ENCODE data around the gene ZBTB11. TPM values are rescaled to one million over a fixed set of nuclear protein-coding genes. Genes with fewer than 3 reads are reported as not detected.
A peak's percentile ranks its signal among the peaks of the same experiment; 100 is the strongest.
"Not testable (repeated sequence)": the region's sequence is repeated elsewhere in the genome, so short reads cannot be mapped to it uniquely, and the experiment has no call there.

The ZBTB11 gene
- total RNA-seq, 2 donors from 2014 or later = 12.2 to 15.5 TPM

DNA sequence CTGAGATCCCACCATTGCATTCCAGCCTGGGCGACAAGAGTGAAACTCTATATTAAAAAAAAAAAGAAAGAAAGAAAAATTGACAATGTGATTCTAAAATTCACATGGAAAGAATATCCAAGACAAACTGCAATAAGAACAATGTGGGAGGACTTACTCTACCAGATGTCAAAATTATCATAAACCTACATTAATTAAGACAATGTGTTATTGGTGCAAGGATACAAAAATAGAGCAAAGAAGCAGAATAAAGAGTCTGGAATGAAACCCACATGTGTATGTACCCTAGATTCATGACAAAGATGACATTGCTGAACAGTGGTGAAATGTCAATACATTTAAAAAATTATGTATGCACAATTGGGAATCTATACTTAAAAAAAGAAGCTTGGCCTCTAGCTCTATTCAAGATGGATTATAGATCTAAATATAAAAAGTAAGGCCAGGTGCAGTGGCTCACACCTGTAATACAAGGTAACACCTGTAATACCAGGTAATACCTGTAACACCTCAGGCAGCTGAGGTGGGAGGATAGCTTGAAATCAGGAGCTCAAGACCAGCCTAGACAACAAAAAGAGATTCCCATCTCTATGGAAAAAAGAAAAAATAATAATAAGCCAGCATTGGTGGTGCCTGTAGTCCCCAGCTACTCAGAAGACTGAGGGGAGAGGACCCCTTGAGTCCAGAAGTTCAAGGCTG lies 45.7 kb downstream of the ZBTB11 start:
- intact Hi-C loops (cut with DNase I) = no loop called here
- no peak for DNase-seq (ENCODE audit: low spot score)

DNA sequence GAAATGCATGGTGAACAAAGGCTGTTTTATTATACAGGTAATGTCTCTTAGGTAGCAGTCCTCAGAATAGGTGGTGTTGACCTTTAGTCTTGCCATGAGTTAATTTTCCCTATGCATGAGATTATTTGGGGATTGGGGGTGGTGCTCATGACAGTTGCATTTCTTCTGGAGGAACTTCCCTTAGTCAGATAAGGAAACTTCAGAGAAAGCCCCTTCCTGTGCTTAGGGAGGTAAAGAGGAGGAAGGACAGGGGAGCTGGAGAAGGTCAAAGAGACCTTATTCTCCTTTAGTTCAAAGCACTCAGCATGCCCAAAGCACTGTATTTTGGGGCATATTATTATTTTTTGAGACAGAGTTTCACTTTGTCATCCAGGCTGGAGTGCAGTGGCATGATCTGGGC lies 47.7 kb downstream of the ZBTB11 start:
- no peak for DNase-seq (ENCODE audit: low spot score)
- intact Hi-C loops (cut with DNase I) = no loop called here

DNA sequence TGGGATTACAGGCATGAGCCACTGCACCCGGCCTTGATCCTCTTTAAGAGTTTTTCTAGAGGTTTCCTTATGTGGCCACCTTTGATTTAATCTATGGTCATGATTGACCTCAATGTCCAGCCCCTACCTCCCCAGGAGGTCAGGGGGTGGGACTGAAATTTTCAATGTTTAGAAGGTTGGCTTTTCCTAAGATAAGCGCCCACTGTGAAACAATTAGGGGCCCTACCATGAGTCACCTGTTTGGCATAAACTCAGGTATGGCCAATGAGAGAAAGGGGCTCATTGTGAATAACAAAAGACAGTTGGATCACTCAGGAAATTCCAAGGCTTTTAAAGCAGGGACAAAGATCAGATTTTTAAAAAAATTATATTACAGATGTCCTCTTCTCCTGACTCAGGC lies 51.1 kb downstream of the ZBTB11 start:
- intact Hi-C loops (cut with DNase I) = no loop called here
- no peak for DNase-seq (ENCODE audit: low spot score)

DNA sequence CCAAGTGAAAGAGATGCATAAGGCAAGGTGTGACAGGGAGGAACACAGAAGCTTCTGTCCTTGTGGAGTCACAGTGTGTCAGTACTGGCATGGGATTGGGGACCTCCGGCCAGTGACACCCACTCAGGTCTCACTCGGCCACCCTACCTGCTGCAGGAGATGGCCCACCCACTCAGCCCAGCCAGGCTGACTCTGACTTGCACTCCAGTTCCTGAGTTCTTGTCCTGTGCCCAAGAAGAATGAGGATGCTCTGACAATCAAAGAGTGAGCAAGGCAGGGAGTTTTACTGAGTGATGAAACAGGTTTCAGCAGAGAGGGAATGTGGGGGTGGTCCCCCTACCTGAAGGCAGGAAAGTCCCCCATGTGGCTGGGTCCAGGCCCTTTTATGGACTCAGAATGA lies 52.1 kb downstream of the ZBTB11 start:
- DNase-seq (ENCODE audit: low spot score) = peak; percentile 40
- intact Hi-C loops (cut with DNase I) = no loop called here

DNA sequence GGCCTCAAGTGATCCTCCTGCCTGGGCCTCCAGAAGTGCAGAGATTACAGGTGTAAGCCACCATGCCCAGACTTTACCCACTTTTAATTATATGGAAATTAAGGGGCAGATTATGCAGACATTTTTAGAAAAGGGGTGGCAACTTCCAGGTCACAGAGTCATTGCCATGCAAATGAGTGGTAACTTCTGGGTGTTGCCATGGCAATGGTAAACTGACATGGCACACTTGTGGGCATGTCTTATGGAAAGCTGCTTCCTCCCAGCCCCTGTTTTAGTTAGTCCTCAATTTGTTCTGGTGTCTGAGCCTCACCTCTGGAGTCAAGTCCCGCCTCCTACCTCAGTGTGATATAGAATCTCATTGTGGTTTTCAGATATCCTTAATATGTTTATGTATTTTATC lies 53.3 kb downstream of the ZBTB11 start:
- intact Hi-C loops (cut with DNase I) = no loop called here
- peak; percentile 12 for DNase-seq (ENCODE audit: low spot score)

DNA sequence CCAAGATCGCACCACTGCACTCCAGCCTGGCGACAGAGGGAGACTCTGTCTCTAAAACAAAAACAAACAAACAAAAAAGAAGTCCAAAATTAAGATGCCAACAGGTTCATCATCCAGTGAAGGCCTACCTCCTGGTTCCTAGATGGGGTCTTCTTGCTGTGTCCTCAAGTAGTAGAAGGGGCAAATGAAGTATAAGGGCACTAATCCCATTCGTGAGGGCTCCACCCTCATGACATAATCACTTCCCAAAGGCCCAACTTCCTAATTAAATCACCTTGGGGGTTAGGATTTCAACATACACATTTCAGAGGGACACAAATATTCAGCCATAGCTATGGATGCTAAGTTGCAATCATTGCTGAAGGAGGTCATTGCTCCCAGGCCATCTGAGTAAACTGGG lies 57.2 kb downstream of the ZBTB11 start:
- intact Hi-C loops (cut with DNase I) = no loop called here
- no peak for DNase-seq (ENCODE audit: low spot score)

DNA sequence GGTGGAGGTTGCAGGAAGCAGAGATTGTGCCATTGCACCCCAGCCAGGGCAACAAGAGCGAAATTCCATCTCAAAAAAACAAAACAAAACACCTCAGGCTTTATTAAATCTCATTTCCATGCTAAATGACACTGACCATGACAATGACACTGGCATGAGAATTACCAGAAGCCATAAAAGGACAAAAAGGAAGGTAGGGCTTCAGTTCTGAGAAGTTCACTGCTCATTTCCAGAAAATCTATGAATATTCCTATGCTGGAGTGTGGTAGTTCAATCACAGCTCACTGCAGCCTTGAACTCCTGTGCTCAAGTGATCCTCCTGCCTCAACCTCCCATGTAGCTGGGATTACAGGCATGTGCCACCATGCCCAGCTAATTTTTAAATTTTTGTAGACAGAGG lies 58.2 kb downstream of the ZBTB11 start:
- DNase-seq (ENCODE audit: low spot score) = peak; percentile 4
- intact Hi-C loops (cut with DNase I) = no loop called here

DNA sequence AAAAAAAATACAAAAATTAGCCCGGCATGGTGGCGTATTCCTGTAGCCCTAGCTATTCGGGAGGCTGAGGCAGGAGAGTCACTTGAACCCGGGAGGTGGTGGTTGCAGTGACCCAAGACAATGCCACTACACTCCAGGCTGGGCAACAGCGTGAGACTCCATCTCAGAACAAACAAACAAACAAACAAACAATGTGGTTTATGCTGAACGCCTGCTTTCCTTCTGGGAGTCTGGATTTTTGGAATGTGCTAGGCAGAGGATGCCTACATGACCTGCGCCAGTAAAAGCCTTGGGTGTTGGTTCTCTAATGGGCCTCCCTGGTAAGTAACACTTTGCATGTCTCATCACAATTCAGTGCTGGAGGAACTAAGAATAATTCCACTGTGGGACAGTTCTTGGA lies 59.5 kb downstream of the ZBTB11 start:
- DNase-seq (ENCODE audit: low spot score) = no peak
- intact Hi-C loops (cut with DNase I) = no loop called here

DNA sequence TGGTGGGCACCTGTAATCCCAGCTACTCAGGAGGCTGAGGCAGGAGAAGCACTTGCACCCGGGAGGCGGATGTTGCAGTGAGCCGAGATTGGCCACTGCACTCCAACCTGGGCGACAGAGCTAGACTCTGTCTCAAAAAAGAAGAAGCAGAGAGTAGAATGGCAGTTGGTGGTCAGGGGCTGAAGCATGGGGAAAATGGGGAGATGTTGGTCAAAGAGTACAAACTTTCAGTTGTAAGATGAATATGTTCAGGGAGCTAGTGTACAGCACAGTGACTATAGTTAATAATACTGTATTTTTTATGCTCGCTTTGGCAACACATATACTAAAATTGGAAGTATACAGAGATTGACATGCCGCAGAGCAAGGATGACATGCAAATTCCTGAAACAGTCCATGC lies 61.4 kb downstream of the ZBTB11 start:
- peak; percentile 14 for DNase-seq (ENCODE audit: low spot score)
- intact Hi-C loops (cut with DNase I) = no loop called here

DNA sequence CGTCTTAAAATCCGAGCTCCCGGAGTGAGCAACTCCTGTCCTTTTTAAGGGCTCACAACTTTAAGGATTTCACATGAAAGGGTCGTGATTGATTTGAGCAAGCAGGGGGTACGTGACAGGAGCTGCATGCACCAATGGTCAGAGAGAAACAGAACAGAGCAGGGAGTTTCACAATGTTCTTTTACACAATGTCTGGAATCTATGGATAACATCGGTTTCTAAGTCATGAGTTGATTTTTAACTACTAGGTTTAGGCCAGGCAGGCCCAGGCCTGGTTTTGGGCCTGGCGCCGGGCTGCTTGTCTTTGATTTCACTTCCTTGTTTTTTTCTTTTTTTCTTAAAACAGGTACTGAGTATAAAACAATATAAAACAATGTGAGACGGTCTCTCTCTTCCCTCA lies 63.9 kb downstream of the ZBTB11 start:
- DNase-seq (ENCODE audit: low spot score); intact Hi-C loops (cut with DNase I): not testable (repeated sequence)

DNA sequence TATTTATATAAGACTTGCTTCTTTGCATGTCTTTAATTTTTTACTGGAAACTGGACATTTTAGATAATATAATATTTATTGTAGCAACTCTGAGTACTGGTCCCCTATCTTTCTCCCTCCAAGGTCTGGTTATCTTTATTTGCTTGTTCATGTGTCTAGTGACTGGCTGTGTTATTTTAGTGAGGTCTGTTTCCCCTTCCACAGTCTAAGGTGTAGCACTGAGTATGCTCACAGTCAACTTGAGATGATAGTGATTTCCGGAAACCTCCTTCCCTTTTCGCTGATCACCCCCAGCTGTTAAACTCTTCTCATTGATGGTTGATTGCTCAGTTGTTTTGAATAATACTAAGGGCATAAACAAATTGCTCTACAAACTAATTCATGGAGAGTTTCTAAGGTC lies 65.9 kb downstream of the ZBTB11 start:
- no peak for DNase-seq (ENCODE audit: low spot score)
- intact Hi-C loops (cut with DNase I) = no loop called here

DNA sequence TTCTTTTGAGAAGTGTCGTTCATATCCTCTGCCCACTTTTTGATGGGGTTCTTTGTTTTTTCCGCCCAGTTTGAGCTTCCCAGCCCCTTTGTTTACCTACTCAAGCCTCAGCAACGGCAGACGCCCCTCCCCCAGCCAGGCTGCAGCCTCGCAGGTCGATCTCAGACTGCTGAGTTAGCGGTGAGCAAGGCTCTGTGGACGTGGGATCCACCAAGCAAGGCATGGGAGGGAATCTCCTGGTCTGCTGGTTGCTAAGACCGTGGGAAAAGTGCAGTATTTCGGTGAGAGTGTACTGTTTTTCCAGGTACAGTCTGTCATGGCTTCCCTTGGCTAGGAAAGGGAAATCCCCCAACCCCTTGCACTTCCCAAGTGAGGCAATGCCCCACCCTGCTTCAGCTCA lies 71.5 kb downstream of the ZBTB11 start:
- intact Hi-C loops (cut with DNase I); DNase-seq (ENCODE audit: low spot score): not testable (repeated sequence)

DNA sequence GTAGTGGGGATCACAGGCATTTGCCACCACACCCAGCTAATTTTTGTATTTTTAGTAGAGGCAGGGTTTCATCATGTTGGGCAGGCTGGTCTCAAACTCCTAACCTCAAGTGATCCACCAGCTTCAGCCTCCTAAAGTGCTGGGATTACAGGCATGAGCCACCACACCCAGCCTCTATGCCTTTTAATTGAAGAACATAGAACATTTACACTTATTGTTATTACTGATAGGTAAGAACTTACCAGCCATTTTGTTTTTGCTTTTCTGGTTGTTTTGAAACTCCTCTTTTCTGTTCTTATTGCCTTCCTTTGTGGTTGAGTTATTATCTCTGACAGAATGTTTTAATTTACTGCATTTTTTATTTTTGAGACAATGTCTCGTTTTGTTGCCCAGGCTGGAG lies 73.7 kb downstream of the ZBTB11 start:
- no peak for DNase-seq (ENCODE audit: low spot score)
- intact Hi-C loops (cut with DNase I) = no loop called here

DNA sequence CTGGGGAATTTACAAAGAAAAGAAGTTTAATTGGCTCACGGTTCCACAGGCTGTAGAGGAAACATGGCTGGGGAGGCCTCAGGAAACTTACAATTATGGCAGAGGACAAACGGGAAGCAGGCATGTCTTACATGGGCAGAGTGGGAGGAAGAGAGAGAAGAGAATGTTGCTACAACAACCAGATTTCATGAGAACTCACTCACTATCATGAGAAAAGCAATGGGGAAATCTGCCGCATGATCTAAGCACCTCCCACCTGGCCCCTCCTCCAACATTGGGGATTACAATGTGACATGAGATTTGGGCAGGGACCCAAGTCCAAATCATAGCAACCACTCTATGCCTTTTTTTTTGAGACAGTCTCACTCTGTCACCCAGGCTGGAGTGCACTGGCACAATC lies 74.2 kb downstream of the ZBTB11 start:
- DNase-seq (ENCODE audit: low spot score) = no peak
- intact Hi-C loops (cut with DNase I) = no loop called here

Other genes with a start within 250 kb of the ZBTB11 start
- 10 to 100 TPM; 17.0 to 20.0 TPM for gene SENP7, start 163.9 kb downstream of the ZBTB11 start, total RNA-seq
- gene TRMT10C, start 115.3 kb downstream of the ZBTB11 start, total RNA-seq = 10 to 100 TPM; 14.6 to 15.2 TPM
- 100 to 1,000 TPM; 184 to 223 TPM for gene PCNP, start 103.0 kb downstream of the ZBTB11 start, total RNA-seq
- gene RPL24, start 9.6 kb upstream of the ZBTB11 start, total RNA-seq = 100 to 1,000 TPM; 756 TPM
- gene CEP97, start 47.5 kb upstream of the ZBTB11 start, total RNA-seq = 1 to 10 TPM; 7.2 to 9.9 TPM
- gene NXPE3, start 102.1 kb upstream of the ZBTB11 start, total RNA-seq = 10 to 100 TPM; 21.0 to 21.1 TPM
- 100 to 1,000 TPM in 1 of 2 donors, 10 to 100 TPM in 1; 77.4 to 103 TPM for gene NFKBIZ, start 172.4 kb upstream of the ZBTB11 start, total RNA-seq